Measurements from ENCODE around the gene GMDS. TPM values are rescaled to one million over a fixed set of nuclear protein-coding genes. Genes with fewer than 3 reads are reported as not detected.

GMDS gene
- total and polyA plus RNA-seq, 2 of the 4 experiments (the other 2 are of a cell fraction): 7.3 to 21.9 TPM

DNA sequence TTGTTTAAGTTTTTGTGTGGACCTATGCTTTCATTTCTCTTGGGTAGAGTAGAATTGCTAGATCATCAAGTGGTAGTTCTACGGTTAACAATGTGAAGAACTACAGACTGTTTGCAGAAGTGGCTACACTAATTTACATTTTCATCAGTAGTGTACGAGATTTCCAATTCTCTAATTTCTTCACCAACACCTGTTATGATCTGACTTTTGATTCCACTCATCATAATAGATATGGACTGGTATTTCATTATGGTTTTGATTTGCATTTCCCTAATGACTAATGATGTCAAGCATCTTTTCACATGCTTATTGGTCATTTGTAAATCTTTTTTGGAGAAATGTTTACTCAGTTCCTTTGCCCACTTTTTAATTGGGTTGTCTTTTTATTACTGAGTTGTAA lies 244.4 kb downstream of the GMDS start:
- ChIA-PET POLR2A (ENCODE audit: unreplicated experiment) (no interaction called here), CTCF (no interaction called here)
- Histone ChIP-seq H4K20me1 (ENCODE audit: insufficient read depth, low read length) (no peaks in the 10 kb centered on the region), H4K5ac (ENCODE audit: low read depth, low read length) (no peak overlapping the region), H3K9ac (ENCODE audit: low read depth, low read length) (no peak overlapping the region), H3K4me2 (ENCODE audit: low read depth, low read length) (no peak overlapping the region), H3K27me3 (ENCODE audit: control insufficient read depth, insufficient read depth, low read length) (no peaks in the 10 kb centered on the region), H2AK5ac (ENCODE audit: low read depth, low read length) (no peak overlapping the region), H3K18ac (ENCODE audit: low read depth, low read length) (no peak overlapping the region), H3K14ac (replicated peaks; ENCODE audit: low read depth, low read length) (no peak overlapping the region), H3K27ac (ENCODE audit: insufficient read depth, low read length) (no peak overlapping the region), H3K9me3 (ENCODE audit: control insufficient read depth, insufficient read depth, low read length) (no peaks in the 10 kb centered on the region), H2BK120ac (ENCODE audit: low read depth, low read length) (no peak overlapping the region), H2AFZ (replicated peaks; ENCODE audit: low read length, poor library complexity) (no peak overlapping the region), H2AK9ac (replicated peaks; ENCODE audit: low read depth, low read length, poor library complexity) (no peak overlapping the region), H3K4me1 (ENCODE audit: control insufficient read depth, insufficient read depth, low read length) (peaks cover 1% of the 10 kb centered on the region; the same call in 1 of the 2 replicates), H3K4me3 (ENCODE audit: insufficient read depth, low read depth, low read length) (no peak overlapping the region), H3K4ac (ENCODE audit: low read depth, low read length) (no peak overlapping the region), H3K56ac (ENCODE audit: extremely low read depth, insufficient read depth, low read length) (no peak overlapping the region), H3K23ac (ENCODE audit: low read depth, low read length) (no peak overlapping the region), H2BK20ac (ENCODE audit: low read depth, low read length) (no peak overlapping the region), H3K79me1 (ENCODE audit: low read depth in 1 of 2, low read length in 2 of 2) (no peaks in the 10 kb centered on the region), H3K36me3 (ENCODE audit: control insufficient read depth, insufficient read depth, low read length) (no peaks in the 10 kb centered on the region), H4K8ac (ENCODE audit: low read depth in 2 of 2, low read length in 2 of 2) (no peak overlapping the region), H2BK5ac (ENCODE audit: low read depth, low read length, poor library complexity, severe bottlenecking) (no peak overlapping the region), H2BK15ac (ENCODE audit: low read depth, low read length) (no peak overlapping the region), H4K91ac (ENCODE audit: insufficient read depth, low read depth, low read length) (no peak overlapping the region), H3K9me1 (ENCODE audit: insufficient read depth, low read length) (no peaks in the 10 kb centered on the region)
- TF ChIP-seq MXI1 (IDR thresholded peaks at IDR 0.05; ENCODE audit: borderline replicate concordance, low read depth, low read length): no peak
- no peak for TF ChIP-seq BHLHE40 (IDR thresholded peaks at IDR 0.05; ENCODE audit: low read depth, low read length)
- no peak for TF ChIP-seq NFE2L2 (IDR thresholded peaks at IDR 0.05; ENCODE audit: low read depth, low read length)
- TF ChIP-seq, protein P1, sequence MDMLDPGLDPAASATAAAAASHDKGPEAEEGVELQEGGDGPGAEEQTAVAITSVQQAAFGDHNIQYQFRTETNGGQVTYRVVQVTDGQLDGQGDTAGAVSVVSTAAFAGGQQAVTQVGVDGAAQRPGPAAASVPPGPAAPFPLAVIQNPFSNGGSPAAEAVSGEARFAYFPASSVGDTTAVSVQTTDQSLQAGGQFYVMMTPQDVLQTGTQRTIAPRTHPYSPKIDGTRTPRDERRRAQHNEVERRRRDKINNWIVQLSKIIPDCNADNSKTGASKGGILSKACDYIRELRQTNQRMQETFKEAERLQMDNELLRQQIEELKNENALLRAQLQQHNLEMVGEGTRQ (IDR thresholded peaks at IDR 0.05; ENCODE audit: low read depth, low read length): no peak
- TF ChIP-seq POLR2A (IDR thresholded peaks at IDR 0.05; ENCODE audit: low read depth, low read length): no peak
- no peak for TF ChIP-seq SMC3 (IDR thresholded peaks at IDR 0.05; ENCODE audit: low read depth, low read length)
- no peak for TF ChIP-seq RFX5 (IDR thresholded peaks at IDR 0.05; ENCODE audit: low read depth, low read length)
- no peak for TF ChIP-seq FOS (IDR thresholded peaks at IDR 0.05; ENCODE audit: low read depth, low read length)
- TF ChIP-seq CEBPB (IDR thresholded peaks at IDR 0.05; ENCODE audit: low read depth, low read length): no peak
- no peak for TF ChIP-seq MAZ (IDR thresholded peaks at IDR 0.05; ENCODE audit: borderline replicate concordance, low read depth, low read length)
- no peak for TF ChIP-seq RCOR1 (IDR thresholded peaks at IDR 0.05; ENCODE audit: insufficient replicate concordance, low read length)
- TF ChIP-seq, protein P2, sequence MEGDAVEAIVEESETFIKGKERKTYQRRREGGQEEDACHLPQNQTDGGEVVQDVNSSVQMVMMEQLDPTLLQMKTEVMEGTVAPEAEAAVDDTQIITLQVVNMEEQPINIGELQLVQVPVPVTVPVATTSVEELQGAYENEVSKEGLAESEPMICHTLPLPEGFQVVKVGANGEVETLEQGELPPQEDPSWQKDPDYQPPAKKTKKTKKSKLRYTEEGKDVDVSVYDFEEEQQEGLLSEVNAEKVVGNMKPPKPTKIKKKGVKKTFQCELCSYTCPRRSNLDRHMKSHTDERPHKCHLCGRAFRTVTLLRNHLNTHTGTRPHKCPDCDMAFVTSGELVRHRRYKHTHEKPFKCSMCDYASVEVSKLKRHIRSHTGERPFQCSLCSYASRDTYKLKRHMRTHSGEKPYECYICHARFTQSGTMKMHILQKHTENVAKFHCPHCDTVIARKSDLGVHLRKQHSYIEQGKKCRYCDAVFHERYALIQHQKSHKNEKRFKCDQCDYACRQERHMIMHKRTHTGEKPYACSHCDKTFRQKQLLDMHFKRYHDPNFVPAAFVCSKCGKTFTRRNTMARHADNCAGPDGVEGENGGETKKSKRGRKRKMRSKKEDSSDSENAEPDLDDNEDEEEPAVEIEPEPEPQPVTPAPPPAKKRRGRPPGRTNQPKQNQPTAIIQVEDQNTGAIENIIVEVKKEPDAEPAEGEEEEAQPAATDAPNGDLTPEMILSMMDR (conservative IDR thresholded peaks at IDR 0.05; ENCODE audit: low read depth, low read length): no peak
- TF ChIP-seq, protein P3, sequence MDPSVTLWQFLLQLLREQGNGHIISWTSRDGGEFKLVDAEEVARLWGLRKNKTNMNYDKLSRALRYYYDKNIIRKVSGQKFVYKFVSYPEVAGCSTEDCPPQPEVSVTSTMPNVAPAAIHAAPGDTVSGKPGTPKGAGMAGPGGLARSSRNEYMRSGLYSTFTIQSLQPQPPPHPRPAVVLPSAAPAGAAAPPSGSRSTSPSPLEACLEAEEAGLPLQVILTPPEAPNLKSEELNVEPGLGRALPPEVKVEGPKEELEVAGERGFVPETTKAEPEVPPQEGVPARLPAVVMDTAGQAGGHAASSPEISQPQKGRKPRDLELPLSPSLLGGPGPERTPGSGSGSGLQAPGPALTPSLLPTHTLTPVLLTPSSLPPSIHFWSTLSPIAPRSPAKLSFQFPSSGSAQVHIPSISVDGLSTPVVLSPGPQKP (IDR thresholded peaks at IDR 0.05; ENCODE audit: borderline replicate concordance, low read depth, low read length): no peak
- BruUV-seq (replicated peaks): no TSS peak
- DNase-seq: no peak
- no peak for ATAC-seq (ENCODE audit: low read depth)
- intact Hi-C loops (cut with micrococcal nuclease) (no loop called here), dilution Hi-C loops (cut with HindIII; ENCODE audit: low sequenced_read_pairs, unreplicated experiment) (no loop called here), in situ Hi-C loops (cut with MboI; ENCODE audit: low sequenced_read_pairs) (no loop called here)
- WGBS, 2 experiments (ENCODE audit: extremely low coverage in 2 of 2, insufficient read length in 1 of 2): no CpG with 5 or more reads among the region's 2 CpGs
